GM12878 (cell line): Measurements from ENCODE around the gene BEND7. TPM values are rescaled to one million over a fixed set of nuclear protein-coding genes. Genes with fewer than 3 reads are reported as not detected.

ENCODE experiments used
- ATAC-seq: fragments of 200-7000 bp; cut with Tn5 transposase; 3 replicates; pipeline ENCODE4 v1.9.1; 2020; ENCODE audit warnings: mild to moderate bottlenecking, moderate library complexity
- BruUV-seq: library from RNA; stranded (reverse); fragments of 400-500 nt; replicated peaks from 2 replicates; lab custom pipeline; 2021; lab: Mats Ljungman, UMichigan
- CTCF ChIA-PET: fragments of 300-600 bp; sonication (Branson Sonifier 250); formaldehyde crosslinking; extraction: SDS; loops from one replicate; lab custom pipeline; 2021; ENCODE audit warnings: inconsistent platforms; lab: Yijun Ruan, JAX
- POLR2A ChIA-PET: fragments of 350-600 bp; formaldehyde crosslinking; extraction: SDS; loops from one replicate; lab custom pipeline; 2021; ENCODE audit warnings: inconsistent platforms; lab: Charles Lee
- RAD21 ChIA-PET: fragments of 300-600 bp; sonication (Branson Sonifier 250); formaldehyde crosslinking; loops from one replicate; lab custom pipeline; 2023; ENCODE audit warnings: antibody characterized with exemption; ENCODE audit not compliant: unreplicated experiment; lab: Charles Lee
- SMC1A ChIA-PET: fragments of 300-600 bp; sonication (Branson Sonifier 250); formaldehyde crosslinking; loops from one replicate; lab custom pipeline; 2023; ENCODE audit not compliant: unreplicated experiment, uncharacterized antibody; lab: Charles Lee
- DNase-seq: peaks from one replicate; pipeline ENCODE4 v3.0.0-alpha.2; 2011; ENCODE audit warnings: low read depth, low spot score
- FAIRE-seq: peaks from 3 replicates; lab custom pipeline; 2011; peaks lifted over from hg19 to GRCh38; lab: Jason Lieb, UNC
- H2AFZ ChIP-seq: 2 replicates; pipeline ENCODE4 v1.6.0; 2011; ENCODE audit warnings: low read depth, low read length, control low read depth; ENCODE audit not compliant: control insufficient read depth
- H3K27ac ChIP-seq: 2 replicates; pipeline ENCODE4 v1.5.1; 2011; ENCODE audit warnings: control low read depth; ENCODE audit not compliant: control insufficient read depth, insufficient read depth
- H3K27me3 ChIP-seq, 2 experiments: replicated peaks in 1 of 2; 2 replicates each; pipeline versions ENCODE4 v1.6.0 to v1.6.1; 2011; ENCODE audit warnings: low read length in 1 of 2; ENCODE audit not compliant: control insufficient read depth in 2 of 2, insufficient read depth in 2 of 2
- H3K36me3 ChIP-seq, 2 experiments: 2 replicates each; pipeline ENCODE4 v1.5.1; 2011; ENCODE audit warnings: low read length in 1 of 2; ENCODE audit not compliant: control insufficient read depth in 2 of 2, insufficient read depth in 2 of 2
- H3K4me1 ChIP-seq: 2 replicates; pipeline ENCODE4 v1.6.1; 2011; ENCODE audit warnings: mild to moderate bottlenecking, low read length, moderate library complexity, mixed read lengths; ENCODE audit not compliant: control insufficient read depth, insufficient read depth
- H3K4me2 ChIP-seq: 2 replicates; pipeline ENCODE4 v1.6.0; 2011; ENCODE audit warnings: control low read depth; ENCODE audit not compliant: control insufficient read depth, insufficient read depth
- H3K4me3 ChIP-seq: fragments of 200-600 bp; sonication (generic); 2 replicates; pipeline ENCODE4 v1.5.1; 2016
- H3K79me2 ChIP-seq: 2 replicates; pipeline ENCODE4 v1.6.0; 2011; ENCODE audit warnings: low read length; ENCODE audit not compliant: control insufficient read depth, insufficient read depth
- H3K9ac ChIP-seq: 2 replicates; pipeline ENCODE4 v1.8.0; 2011; ENCODE audit warnings: low read length, control low read depth, mixed read lengths; ENCODE audit not compliant: control insufficient read depth, insufficient read depth
- H3K9me3 ChIP-seq: replicated peaks from 3 replicates; pipeline ENCODE4 v1.5.1; 2011; ENCODE audit warnings: mild to moderate bottlenecking, low read length; ENCODE audit not compliant: control insufficient read depth, insufficient read depth
- H4K20me1 ChIP-seq: 2 replicates; pipeline ENCODE4 v1.6.0; 2011; ENCODE audit not compliant: control insufficient read depth, insufficient read depth
- CBFB ChIP-seq: IDR thresholded peaks from 2 replicates; pipeline ENCODE4 v1.6.1; 2016; ENCODE audit warnings: antibody characterized with exemption, low read depth
- EP300 ChIP-seq, 2 experiments: fragments of 150-350 bp in 1 of 2; IDR thresholded peaks; 2 replicates each; pipeline ENCODE4 v1.6.1; 2011 to 2012; ENCODE audit warnings: low read depth in 2 of 2, low read length in 2 of 2, borderline replicate concordance in 1 of 2, improper control_type of control experiment in 1 of 2, inconsistent platforms in 1 of 2; ENCODE audit not compliant: control insufficient read depth in 1 of 2
- FOS ChIP-seq: IDR thresholded peaks from 3 replicates; pipeline ENCODE4 v1.6.1; 2011; ENCODE audit warnings: borderline replicate concordance; ENCODE audit not compliant: insufficient read length; ENCODE audit errors: extremely low read depth
- REST ChIP-seq: IDR thresholded peaks from 2 replicates; pipeline ENCODE4 v1.6.1; 2012; ENCODE audit warnings: mild to moderate bottlenecking, low read depth, low read length
- TBL1XR1 ChIP-seq: IDR thresholded peaks from 2 replicates; pipeline ENCODE4 v1.6.1; 2012; ENCODE audit warnings: low read depth, low read length, improper control_type of control experiment
- TCF7 ChIP-seq: IDR thresholded peaks from 2 replicates; pipeline ENCODE4 v1.6.1; 2014; ENCODE audit warnings: antibody characterized with exemption, borderline replicate concordance
- ZNF217 ChIP-seq: fragments of 450-650 bp; IDR thresholded peaks from 2 replicates; pipeline ENCODE4 v1.6.1; 2017; ENCODE audit warnings: antibody characterized with exemption, mild to moderate bottlenecking
- ZNF622 ChIP-seq: fragments of 450-650 bp; IDR thresholded peaks from 2 replicates; pipeline ENCODE4 v1.6.1; 2017; ENCODE audit warnings: mild to moderate bottlenecking, inconsistent platforms
- WGBS: methylation state at CpG from one replicate; pipeline ENCODE4 v1.1.6; 2016; ENCODE audit warnings: low lambda C conversion rate; ENCODE audit not compliant: insufficient replicate concordance, insufficient coverage; ENCODE audit errors: missing lambda C conversion rate; 5-methylcytosine and 5-hydroxymethylcytosine counted together
- in situ Hi-C: fragments of 300-500 bp; cut with MboI; formaldehyde crosslinking; loops from 9 replicates; pipeline ENCODE4 v1.14.3; 2018; ENCODE audit warnings: mixed read lengths
- intact Hi-C: fragments of 100-400 bp; cut with micrococcal nuclease; formaldehyde crosslinking; loops from one replicate; pipeline ENCODE4 v1.14.2; 2022; ENCODE audit not compliant: unreplicated experiment
- polyA plus RNA-seq, 11 experiments: library from polyadenylated mRNA; depleted of rRNA in 4 of 11; unstranded in 6 of 11; stranded (reverse) in 5 of 11; fragments of >200 nt; fragmentation: Nextera tagmentation in 4 of 11; fragmentation: Illumina TruSeq in 1 of 11; extraction: Ambion mirVana in 4 of 11; extraction: Trizol in 1 of 11; gene quantifications; 1 replicate in 1 of 11; 2 replicates in 10 of 11; pipeline versions ENCODE4 v1.2.1 to v1.2.3, GENCODE V29; 2011 to 2016; ENCODE audit warnings: inconsistent platforms in 2 of 11, missing spikeins in 2 of 11, low read depth in 1 of 11
- total RNA-seq, 4 experiments: library from RNA; depleted of rRNA in 3 of 4; stranded (reverse); fragments of >200 nt in 3 of 4; fragmentation: Illumina TruSeq in 1 of 4; extraction: Trizol in 1 of 4; gene quantifications; 2 replicates each; pipeline versions ENCODE4 v1.2.1 to v1.2.3, GENCODE V29; 2013 to 2021

The BEND7 gene
- total and polyA plus RNA-seq, 10 of the 15 experiments (the other 5 are each of a cell fraction or from before 2014, with no cell fraction given): not detected

- Histone ChIP-seq H3K4me2 (no peak overlapping the region), H3K9ac (no peak overlapping the region), H3K4me1 (peaks cover 15% of the 10 kb centered on the region), H3K36me3 (no peaks in the 10 kb centered on the region), H3K9me3 (no peaks in the 10 kb centered on the region; the same call in 2 of the 3 replicates), H3K79me2 (no peaks in the 10 kb centered on the region), H3K27me3 (no peaks in the 10 kb centered on the region; a peak in 1 of 4 replicates), H2AFZ (no peak overlapping the region), H4K20me1 (no peaks in the 10 kb centered on the region), H3K27ac (no peak overlapping the region), H3K4me3 (no peak overlapping the region)
- ChIA-PET POLR2A (no interaction called here), RAD21 (no interaction called here), SMC1A (no interaction called here), CTCF (no interaction called here)
- FAIRE-seq: no peak
- TF ChIP-seq CBFB (no peak), ZNF217 (no peak), EP300 (IDR thresholded peaks at IDR 0.05; ENCODE audit: borderline replicate concordance in 1 of 2, control insufficient read depth in 1 of 2, low read depth in 2 of 2, low read length in 2 of 2) (no peak), FOS (no peak)
- no peak for DNase-seq
- 50% methylated on average over 2 of the region's 2 CpGs for WGBS
- BruUV-seq: no TSS peak
- intact Hi-C loops (no loop called here), in situ Hi-C loops (no loop called here)
- no peak for ATAC-seq
Observed at GRCh38 chr10:13421382-13421917, 107.4 kb downstream of the BEND7 start.

GRCh38 chr10:13420532-13421307 is 108.1 kb downstream of the BEND7 start:
- SMC1A ChIA-PET: interaction anchor here (1.1 kb wide), 1 partner anchor 48 kb away, joined by 3 read pairs; no protein-coding TSS in a partner anchor
- no peak overlapping the region for H3K4me3 ChIP-seq
- no peaks in the 10 kb centered on the region for H4K20me1 ChIP-seq
- in situ Hi-C loops (no loop called here), intact Hi-C loops (no loop called here)
- H2AFZ ChIP-seq: no peak overlapping the region
- H3K4me2 ChIP-seq: no peak overlapping the region
- H3K27me3 ChIP-seq: no peaks in the 10 kb centered on the region; a peak in 1 of 4 replicates
- H3K36me3 ChIP-seq: no peaks in the 10 kb centered on the region
- no peak overlapping the region for H3K27ac ChIP-seq
- RAD21 ChIA-PET: no interaction called here
- CTCF ChIA-PET: no interaction called here
- no peak for ATAC-seq
- H3K79me2 ChIP-seq: no peaks in the 10 kb centered on the region
- POLR2A ChIA-PET: no interaction called here
- BruUV-seq: no TSS peak
- no peak for FAIRE-seq
- 75% methylated on average over 13 of the region's 13 CpGs for whole genome bisulfite sequencing
- peaks cover 15% of the 10 kb centered on the region for H3K4me1 ChIP-seq
- no peak for DNase-seq
- no peaks in the 10 kb centered on the region; the same call in 2 of the 3 replicates for H3K9me3 ChIP-seq
- no peak overlapping the region for H3K9ac ChIP-seq
- no peak for TF ChIP-seq TCF7
- no peak for TF ChIP-seq REST
- no peak for TF ChIP-seq TBL1XR1
- TF ChIP-seq ZNF622: no peak
